HG03159 (cell line): ENCODE data around the gene C14orf119.

Experiments
- ATAC-seq: cut with Tn5 transposase; IDR thresholded peaks from one replicate; pipeline ENCODE4 v1.9.1; 2021; ENCODE audit warnings: mild to moderate bottlenecking, moderate library complexity; ENCODE audit not compliant: unreplicated experiment

C14orf119 gene

GRCh38 chr14:23086565-23086964 lies 8.7 kb upstream of the C14orf119 start:
- ATAC-seq: no peak

- no peak for ATAC-seq
Measured at GRCh38 chr14:23089498-23090253, 5.6 kb upstream of the C14orf119 start.

GRCh38 chr14:23090254-23090636 lies 5.1 kb upstream of the C14orf119 start:
- no peak for ATAC-seq

DNA sequence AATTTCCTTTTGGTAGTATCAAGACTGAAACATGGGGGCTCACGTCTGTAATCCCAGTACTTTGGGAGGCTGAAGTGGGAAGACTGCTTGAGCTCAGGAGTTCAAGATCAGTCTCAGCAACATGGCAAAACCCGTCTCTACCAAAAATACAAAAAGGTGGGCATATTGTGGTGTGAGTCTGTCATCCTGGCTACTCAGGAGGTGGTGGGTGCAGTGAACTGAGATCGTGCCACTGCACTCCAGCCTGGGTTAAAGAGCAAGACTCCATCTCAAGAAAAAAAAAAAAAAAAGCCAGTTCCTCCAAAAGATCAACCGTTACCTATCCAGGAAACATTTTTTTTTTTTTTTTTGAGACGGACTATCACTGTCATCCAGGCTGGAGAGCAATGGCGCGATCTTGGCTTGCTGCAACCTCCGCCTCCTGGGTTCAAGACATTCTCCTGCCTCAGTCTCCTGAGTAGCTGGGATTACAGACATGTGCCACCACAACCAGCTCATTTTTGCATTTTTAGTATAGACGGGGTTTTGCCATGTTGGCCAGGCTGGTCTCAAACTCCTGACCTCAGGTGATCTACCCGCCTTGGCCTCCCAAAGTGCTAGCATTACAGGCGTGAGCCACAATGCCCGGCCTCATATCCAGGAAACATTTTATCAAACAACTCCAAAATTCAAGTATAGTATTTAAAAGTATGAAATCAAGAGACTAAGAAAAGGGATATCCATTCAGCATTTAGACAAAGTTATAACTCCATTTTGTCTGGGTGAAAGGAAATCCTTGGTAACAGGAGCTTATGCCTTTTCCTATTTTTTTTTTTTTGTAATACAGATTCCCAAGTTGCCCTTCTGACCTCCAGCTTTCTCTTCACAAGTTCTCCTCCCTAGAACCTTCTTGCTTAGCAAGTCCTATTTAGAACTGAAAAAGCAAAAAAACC lies 3.7 kb upstream of the C14orf119 start:
- ATAC-seq: no peak

DNA sequence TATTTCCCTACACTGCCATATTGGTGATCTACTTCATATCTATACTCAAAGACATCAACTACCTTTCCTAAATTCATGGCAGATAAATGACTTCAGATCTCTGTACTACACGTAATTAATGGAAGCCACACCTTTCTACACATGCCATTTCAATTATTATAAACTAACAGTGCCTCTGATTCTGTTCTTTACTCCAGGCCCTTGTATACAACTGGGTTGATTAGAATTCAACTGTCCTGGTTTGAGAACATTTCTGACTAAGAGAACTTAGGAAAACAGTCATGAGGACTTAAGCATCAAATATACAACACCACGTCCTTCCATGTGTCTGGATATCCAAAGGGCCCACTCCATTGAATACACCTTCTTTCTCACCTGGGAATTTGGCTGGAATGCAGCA lies 2.2 kb upstream of the C14orf119 start:
- ATAC-seq: no peak

DNA sequence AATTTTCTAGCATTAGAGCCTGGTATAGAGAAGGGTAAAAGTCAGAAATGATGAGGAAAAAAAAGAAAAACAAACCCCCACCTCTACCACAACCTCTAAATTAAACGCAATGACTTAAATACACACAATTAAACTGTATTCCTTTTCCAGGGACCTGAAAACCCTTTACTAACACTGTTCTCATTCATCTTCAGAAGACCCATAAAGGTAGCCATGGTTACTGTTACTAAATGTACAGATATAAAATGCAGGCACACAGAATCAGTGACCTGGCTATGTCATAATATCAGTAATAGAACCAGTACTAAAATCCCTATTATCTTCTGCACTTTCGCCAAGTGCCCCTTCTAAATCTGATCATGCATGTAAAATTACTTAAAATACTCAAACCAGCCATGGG lies 1.8 kb upstream of the C14orf119 start:
- no peak for ATAC-seq

DNA sequence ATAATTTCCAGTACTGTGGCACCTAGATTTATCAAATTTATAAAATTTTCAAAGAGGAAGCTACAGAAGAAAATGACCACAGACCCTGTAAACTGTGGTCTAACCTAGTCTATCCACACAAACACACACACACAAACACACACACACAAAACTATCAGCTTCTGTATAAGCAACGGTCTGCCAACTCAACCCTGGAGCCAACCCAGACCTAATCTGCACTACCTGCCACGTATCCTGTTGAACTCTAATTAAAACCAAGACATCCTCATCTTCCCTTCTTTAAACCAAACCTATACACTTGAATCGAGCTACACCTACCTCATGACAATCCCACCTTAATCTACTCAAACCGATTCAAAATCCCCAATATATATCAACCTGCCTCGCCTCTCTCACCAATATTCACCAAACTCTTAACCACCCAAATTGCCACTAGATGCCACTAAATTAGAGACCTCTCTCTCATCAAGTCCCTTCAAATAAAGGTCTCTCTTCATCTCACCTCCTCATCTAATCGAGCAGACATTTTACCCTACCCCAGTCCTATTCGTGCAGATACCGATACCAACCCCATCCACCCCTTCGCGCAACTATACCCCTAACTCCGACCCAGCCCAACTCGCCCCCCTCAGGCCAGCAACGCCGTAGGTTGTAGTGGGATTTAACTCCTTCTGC lies 1.2 kb upstream of the C14orf119 start:
- ATAC-seq: no peak

GRCh38 chr14:23094666-23095195 lies 574 bp upstream of the C14orf119 start, which contains the start of gene ACIN1:
Gene ACIN1, minus strand, starts transcription at chr14:23095136. Its CDS starts 24 bp downstream, at chr14:23095112.
- peak; percentile 40 for ATAC-seq

DNA sequence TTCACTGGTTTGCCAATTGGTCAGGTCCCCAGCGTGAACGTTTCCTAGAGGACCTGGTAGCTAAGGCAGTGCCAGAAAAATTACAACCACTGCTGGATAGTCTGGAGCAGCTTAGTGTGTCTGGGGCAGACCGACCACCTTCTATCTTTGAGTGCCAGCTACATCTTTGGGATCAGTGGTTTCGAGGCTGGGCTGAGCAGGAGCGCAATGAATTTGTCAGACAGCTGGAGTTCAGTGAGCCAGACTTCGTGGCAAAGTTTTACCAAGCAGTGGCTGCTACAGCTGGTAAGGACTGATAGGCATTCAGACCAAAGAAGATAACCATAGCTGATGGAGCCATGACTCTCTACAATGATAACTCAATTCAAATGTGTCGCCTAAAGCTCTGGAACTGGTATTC lies 2.5 kb downstream of the C14orf119 start:
- no peak for ATAC-seq

DNA sequence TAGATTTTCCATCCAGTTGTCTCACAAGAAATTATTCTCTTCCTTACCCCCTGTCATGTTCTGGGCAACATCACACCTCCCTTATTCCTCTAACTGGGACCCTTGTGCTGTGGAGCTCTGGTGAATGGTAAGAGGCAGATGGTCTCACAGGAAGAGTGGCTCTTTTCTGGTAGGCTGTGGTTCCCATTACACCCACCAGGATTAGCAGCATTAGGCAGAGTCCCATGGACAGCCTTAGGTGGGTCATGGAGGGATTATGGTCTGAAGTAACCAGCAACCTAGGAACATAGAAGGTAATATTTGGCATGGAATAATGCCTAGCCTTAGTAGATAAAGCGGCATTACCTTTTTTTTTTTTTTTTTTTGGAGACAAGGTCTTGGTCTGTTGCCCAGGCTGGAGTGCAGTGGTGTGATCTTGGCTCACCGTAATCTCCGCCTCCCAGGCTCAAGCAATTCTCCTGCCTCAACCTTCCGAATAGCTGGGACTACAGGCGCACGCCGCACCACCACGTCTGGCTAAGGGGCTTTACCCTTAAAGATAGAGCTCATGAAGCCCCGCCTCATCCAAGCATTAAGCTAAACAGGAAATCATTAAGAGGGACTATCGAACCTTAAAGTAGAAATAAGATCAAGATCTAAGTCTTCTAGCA lies 4.0 kb downstream of the C14orf119 start:
- ATAC-seq: no peak

GRCh38 chr14:23101213-23101970 lies 6.1 kb downstream of the C14orf119 start:
- no peak for ATAC-seq

DNA sequence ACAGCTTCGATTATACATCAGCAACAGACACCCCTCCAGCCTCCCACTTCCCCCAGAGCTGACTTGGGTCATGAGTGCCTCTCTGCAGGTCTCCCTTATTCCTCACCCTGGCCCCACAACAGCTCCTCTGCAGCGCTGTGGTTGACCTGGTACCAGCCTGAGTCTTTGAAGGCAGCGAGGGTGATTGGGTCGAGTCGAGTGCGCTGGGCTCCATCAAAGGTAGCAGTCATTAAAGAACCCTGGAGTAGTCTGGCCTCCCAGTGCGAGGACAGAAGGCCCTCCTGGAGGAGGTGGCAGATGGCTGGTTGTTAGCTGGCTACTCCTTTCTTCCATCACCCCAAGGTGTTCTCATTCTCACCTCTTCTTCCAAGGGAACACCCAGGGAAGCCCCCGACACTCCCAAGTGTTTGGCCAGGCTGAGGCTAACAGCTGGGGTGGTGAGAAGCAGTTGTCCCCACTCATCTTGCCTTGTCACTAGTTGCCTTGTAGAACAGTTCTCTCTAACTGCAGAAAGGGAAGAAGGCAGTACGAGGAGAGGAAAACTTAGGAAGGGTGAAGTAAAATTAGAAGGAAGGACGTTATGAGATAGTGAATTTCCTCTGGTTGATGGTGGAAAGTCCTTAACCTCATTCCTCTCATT lies 6.8 kb downstream of the C14orf119 start:
- ATAC-seq: no peak

DNA sequence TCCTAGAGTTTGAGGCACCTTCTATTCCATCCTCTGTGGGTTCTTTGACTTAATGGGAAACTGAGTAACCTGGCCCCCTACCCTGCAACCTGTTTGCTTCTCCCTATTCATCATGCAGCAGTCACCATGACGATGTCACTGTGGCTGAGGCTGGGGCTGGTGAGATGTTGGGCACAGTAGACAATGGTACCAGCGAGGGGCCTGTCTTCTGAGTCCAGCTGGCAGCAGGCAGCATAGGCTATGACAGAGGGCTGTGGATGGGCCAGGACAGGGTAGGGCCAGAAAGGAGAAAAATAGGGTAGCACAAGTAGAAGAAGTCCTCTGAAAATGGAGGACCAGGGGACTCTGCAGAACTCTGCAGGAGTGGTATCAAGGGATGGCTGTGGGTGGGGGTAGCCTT lies 7.5 kb downstream of the C14orf119 start:
- ATAC-seq: no peak

DNA sequence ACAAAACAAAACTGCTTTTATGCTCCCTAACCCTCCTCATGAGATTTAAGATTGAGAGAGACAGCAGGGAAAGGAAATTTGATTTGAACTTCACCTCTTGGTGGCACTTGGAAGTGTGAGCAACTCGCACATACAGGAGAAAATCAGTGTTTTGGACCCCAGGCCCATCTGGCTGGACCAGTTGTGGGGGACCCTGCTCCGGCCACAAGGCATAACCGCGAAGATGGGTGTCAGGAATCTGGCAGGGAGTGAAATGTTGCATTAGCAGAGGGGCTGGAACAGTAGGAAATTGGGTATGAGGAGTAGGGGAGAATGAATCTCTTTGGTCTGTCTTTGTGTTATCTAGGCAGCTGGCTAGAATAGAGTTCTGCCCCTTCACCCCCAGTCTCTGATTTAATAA lies 8.3 kb downstream of the C14orf119 start:
- no peak for ATAC-seq

GRCh38 chr14:23104070-23104590 lies 8.8 kb downstream of the C14orf119 start:
- no peak for ATAC-seq

GRCh38 chr14:23104591-23105347 lies 9.5 kb downstream of the C14orf119 start, which contains the start of gene CIROP:
Gene CIROP, minus strand, starts transcription at chr14:23104989. Its CDS starts 69 bp downstream, at chr14:23104920.
- no peak for ATAC-seq

DNA sequence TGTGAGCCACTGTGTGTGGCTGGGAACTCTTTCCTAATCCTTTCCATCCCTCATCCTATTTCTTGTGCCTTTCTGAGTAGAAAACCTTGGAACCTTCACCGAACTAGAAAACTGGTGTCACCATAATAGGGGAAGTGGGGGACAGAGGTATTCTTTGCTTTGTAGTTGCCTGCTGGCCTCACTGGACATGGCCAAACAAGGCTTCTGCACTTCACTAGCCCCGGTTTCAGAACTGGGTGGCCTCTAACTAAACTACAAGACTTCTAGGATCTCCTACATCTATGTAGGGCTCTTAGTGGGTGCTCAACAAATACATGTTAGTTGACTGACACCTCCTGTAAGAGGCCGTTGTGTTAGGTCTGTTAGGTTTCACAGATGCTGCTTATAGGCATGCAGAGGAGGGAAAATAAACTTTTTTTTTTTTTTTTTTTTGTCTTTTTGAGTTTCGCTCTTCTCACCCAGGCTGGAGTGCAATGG lies 10.1 kb downstream of the C14orf119 start:
- no peak for ATAC-seq

- no peak for ATAC-seq
Measured at GRCh38 chr14:23106747-23107045, 11.4 kb downstream of the C14orf119 start.
